Measurements from ENCODE around the gene GALNT14.

Gene GALNT14

GRCh38 chr2:30936977-30937376 lies 201.3 kb downstream of the GALNT14 start:
- TF ChIP-seq CTCF (IDR thresholded peaks at IDR 0.05) = no peak

GRCh38 chr2:30935795-30936194 lies 202.4 kb downstream of the GALNT14 start:
- no peak for TF ChIP-seq CTCF (IDR thresholded peaks at IDR 0.05)

GRCh38 chr2:30934066-30934465 lies 204.2 kb downstream of the GALNT14 start:
- no peak for TF ChIP-seq CTCF (IDR thresholded peaks at IDR 0.05)

- no peak for TF ChIP-seq CTCF (IDR thresholded peaks at IDR 0.05)
Observed at GRCh38 chr2:30933496-30933895, 204.7 kb downstream of the GALNT14 start.

GRCh38 chr2:30932870-30933269 lies 205.4 kb downstream of the GALNT14 start:
- TF ChIP-seq CTCF (IDR thresholded peaks at IDR 0.05) = no peak

- no peak for TF ChIP-seq CTCF (IDR thresholded peaks at IDR 0.05)
Observed at GRCh38 chr2:30931841-30932407, 206.3 kb downstream of the GALNT14 start.

GRCh38 chr2:30930716-30931115 lies 207.5 kb downstream of the GALNT14 start:
- TF ChIP-seq CTCF (IDR thresholded peaks at IDR 0.05) = no peak

- TF ChIP-seq CTCF (IDR thresholded peaks at IDR 0.05) = no peak
Observed at GRCh38 chr2:30927465-30928075, 210.7 kb downstream of the GALNT14 start.
